AG04449 (cell line): ENCODE measurements around the gene RELT.

Source experiments
- CTCF ChIA-PET: fragments of 350-600 bp; formaldehyde crosslinking; extraction: SDS; loops from one replicate; lab custom pipeline; 2021; ENCODE audit warnings: antibody characterized with exemption; lab: Yijun Ruan, JAX
- POLR2A ChIA-PET: fragments of 400-600, 350-600 bp; formaldehyde crosslinking; extraction: SDS; loops from one replicate; lab custom pipeline; 2020; ENCODE audit warnings: antibody characterized with exemption, inconsistent platforms; lab: Yijun Ruan, JAX
- DNase-seq: peaks from one replicate; pipeline ENCODE4 v3.0.0-alpha.2; 2010; ENCODE audit warnings: low read depth, low spot score
- H3K4me3 ChIP-seq: 2 replicates; pipeline ENCODE4 v1.5.1; 2011; ENCODE audit warnings: low read depth, mild to moderate bottlenecking, control low read depth, low read length
- TF ChIP-seq, protein P1 (sequence below): IDR thresholded peaks from one replicate; pipeline ENCODE4 v1.5.1; 2011; ENCODE audit warnings: mild to moderate bottlenecking, moderate library complexity, low read length, control low read depth, inconsistent platforms; ENCODE audit not compliant: insufficient read depth; ENCODE audit errors: missing control alignments

Gene RELT

DNA sequence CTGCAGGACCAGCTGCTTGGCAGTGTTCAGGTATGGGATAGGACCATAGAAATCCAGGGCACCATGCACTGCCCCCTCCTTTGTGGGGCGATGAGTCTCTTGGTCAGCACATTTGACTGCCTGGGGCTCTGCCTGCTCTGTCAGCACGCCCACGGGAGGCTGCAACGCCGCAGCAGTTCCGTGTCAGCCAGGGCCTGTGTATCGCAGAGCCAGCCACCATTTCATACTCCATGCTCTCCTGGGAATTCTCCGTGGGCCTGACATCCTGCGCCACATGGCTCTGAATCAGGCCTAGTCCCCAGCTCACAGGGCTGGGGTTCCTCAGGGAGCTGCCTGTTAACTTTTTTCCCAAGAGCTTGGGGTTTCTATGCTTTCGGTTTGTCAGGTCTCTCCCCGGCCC, 16.9 kb upstream of the RELT start:
- H3K4me3 ChIP-seq, result no peak overlapping the region
- CTCF ChIA-PET, result interaction anchor here (1.0 to 18.6 kb wide), 7 partner anchors 6 to 301 kb away, joined by 3 to 263 read pairs (median 14); partner anchors contain the start of gene ARHGEF17
- POLR2A ChIA-PET, result interaction anchor here (0.7 kb wide), 1 partner anchor 16 kb away, joined by 3 read pairs; no protein-coding TSS in a partner anchor
- DNase-seq, result no peak
- TF ChIP-seq, protein P1, sequence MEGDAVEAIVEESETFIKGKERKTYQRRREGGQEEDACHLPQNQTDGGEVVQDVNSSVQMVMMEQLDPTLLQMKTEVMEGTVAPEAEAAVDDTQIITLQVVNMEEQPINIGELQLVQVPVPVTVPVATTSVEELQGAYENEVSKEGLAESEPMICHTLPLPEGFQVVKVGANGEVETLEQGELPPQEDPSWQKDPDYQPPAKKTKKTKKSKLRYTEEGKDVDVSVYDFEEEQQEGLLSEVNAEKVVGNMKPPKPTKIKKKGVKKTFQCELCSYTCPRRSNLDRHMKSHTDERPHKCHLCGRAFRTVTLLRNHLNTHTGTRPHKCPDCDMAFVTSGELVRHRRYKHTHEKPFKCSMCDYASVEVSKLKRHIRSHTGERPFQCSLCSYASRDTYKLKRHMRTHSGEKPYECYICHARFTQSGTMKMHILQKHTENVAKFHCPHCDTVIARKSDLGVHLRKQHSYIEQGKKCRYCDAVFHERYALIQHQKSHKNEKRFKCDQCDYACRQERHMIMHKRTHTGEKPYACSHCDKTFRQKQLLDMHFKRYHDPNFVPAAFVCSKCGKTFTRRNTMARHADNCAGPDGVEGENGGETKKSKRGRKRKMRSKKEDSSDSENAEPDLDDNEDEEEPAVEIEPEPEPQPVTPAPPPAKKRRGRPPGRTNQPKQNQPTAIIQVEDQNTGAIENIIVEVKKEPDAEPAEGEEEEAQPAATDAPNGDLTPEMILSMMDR, result no peak

GRCh38 chr11:73359930-73360742, 16.1 kb upstream of the RELT start:
- TF ChIP-seq, protein P1, result peak; percentile 46
- ChIA-PET CTCF (interaction anchor here (1.0 to 18.6 kb wide), 12 partner anchors 7 to 301 kb away, joined by 3 to 263 read pairs (median 5); partner anchors contain the start of gene ARHGEF17), POLR2A (interaction anchor here (0.7 kb wide), 1 partner anchor 17 kb away, joined by 3 read pairs; no protein-coding TSS in a partner anchor)
- H3K4me3 ChIP-seq, result no peak overlapping the region
- no peak for DNase-seq

DNA sequence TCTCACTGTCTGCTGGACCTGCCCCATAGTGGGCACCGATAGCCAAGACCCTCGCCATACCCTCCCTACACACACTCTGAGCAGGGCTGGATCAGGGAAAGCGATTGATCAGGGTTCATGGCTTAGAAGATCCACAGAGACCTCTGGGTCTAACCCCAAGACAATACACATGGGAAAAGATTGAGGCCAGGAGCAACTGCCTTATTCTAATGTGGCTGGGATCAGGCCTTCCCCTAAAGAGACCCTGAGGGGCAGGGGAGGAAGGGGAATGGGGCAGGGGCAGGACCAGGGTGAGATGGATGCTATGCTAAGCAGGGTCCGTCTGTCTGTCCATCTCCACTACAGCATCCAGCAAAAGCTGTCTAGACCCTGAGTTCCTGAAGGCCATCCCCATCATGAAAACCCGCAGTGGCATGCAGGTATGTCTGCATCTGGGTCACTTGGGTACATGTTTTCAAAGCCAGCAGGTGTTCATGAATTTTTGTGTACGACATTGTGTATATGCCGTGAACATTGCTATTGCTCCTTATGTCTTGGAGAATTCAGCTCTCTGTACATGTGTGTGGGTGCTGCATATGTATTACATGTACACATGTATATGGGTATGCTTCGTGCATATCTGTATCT, 15.3 kb upstream of the RELT start:
- no peak for DNase-seq
- no peak overlapping the region for H3K4me3 ChIP-seq
- TF ChIP-seq, protein P1, result no peak
- POLR2A ChIA-PET, result no interaction called here
- CTCF ChIA-PET, result interaction anchor here (0.9 to 18.6 kb wide), 12 partner anchors 8 to 300 kb away, joined by 3 to 263 read pairs (median 5); partner anchors contain the start of gene ARHGEF17

DNA sequence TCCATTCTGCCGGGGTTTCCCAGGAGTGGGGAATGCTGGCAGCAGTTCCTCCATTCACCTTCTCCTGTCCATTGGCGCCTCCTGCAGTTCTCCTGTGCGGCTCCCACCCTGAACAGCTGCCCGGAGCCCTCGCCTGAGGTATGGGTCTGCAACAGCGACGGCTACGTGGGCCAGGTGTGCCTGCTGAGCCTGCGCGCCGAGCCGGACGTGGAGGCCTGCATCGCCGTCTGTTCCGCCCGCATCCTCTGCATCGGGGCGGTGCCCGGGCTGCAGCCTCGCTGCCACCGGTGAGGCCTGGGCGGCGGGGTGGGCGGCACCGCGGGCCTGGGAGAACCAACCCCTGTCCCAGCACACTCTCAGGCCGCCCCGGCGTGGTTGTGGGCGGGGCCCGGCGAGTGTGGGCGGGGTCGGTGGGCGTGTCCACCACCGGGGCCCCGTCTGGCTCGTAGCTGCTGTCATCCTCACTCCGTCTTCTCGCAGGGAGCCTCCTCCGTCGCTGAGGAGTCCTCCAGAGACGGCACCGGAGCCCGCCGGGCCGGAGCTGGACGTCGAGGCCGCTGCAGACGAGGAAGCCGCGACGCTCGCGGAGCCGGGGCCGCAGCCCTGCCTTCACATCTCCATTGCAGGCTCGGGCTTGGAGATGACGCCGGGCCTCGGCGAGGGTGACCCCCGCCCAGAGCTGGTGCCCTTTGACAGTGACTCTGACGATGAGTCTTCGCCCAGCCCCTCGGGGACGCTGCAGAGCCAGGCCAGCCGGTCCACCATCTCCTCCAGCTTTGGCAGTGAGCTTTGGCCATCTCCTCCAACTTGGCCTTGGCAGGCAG, 14.0 kb upstream of the RELT start:
- no peak overlapping the region for H3K4me3 ChIP-seq
- ChIA-PET CTCF (interaction anchor here (0.7 to 16.8 kb wide), 11 partner anchors 8 to 299 kb away, joined by 3 to 263 read pairs (median 5); partner anchors contain the start of gene ARHGEF17), POLR2A (interaction anchor here (1.1 kb wide), 1 partner anchor 10 kb away, joined by 3 read pairs; no protein-coding TSS in a partner anchor)
- no peak for DNase-seq
- TF ChIP-seq, protein P1, result no peak

DNA sequence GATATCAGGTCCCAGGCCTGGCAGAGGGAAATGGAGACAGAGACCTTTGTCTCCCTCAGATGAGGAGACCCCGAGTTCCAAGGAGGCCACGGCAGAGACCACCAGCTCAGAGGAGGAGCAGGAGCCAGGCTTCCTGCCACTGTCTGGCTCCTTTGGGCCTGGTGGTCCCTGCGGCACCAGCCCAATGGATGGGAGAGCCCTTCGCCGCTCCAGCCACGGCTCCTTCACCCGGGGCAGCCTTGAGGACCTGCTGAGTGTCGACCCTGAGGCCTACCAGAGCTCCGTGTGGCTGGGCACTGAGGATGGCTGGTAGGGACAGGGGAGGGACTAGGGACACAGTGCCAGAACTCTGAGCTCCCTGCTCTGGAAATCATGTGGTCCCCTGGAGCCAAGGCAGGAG, 13.1 kb upstream of the RELT start:
- POLR2A ChIA-PET, result no interaction called here
- TF ChIP-seq, protein P1, result no peak
- DNase-seq, result no peak
- no peak overlapping the region for H3K4me3 ChIP-seq
- CTCF ChIA-PET, result interaction anchor here (0.9 to 16.8 kb wide), 7 partner anchors 8 to 298 kb away, joined by 3 to 263 read pairs (median 5); partner anchors contain the start of gene ARHGEF17
